NCI-H524 (cell line): ENCODE data around the gene CHD6.
A peak's percentile ranks its signal among the peaks of the same experiment; 100 is the strongest.

ENCODE experiments used
- DNase-seq, 2 experiments: peaks; one replicate each; lab custom pipeline; 2025; lab: John Stamatoyannopoulos, UW

The CHD6 gene

GRCh38 chr20:41623625-41624375 lies 5.6 kb upstream of the CHD6 start:
- no peak for DNase-seq

- DNase-seq = no peak
Observed at GRCh38 chr20:41622584-41622983, 4.4 kb upstream of the CHD6 start.

- no peak for DNase-seq
Observed at GRCh38 chr20:41621971-41622370, 3.8 kb upstream of the CHD6 start.

DNA sequence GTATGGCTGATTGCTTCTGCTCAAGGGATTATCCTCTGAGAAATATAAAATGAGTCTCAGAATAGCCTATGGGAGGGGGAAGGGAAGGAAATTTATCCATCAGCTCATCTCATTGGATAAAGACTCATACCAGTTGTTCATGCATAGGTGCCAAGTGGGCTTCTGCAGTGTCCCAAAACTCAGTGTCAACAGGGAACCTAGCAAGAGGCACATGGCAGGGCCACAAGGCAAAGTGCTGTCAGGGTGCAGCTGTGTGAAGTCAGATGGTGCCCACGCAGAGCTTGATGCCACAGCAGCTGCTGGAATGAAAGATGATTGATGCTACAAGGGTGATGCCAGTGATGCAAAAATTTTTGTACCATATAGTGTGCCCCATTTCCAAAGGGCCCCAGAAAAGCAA lies 3.2 kb upstream of the CHD6 start:
- DNase-seq = no peak

DNA sequence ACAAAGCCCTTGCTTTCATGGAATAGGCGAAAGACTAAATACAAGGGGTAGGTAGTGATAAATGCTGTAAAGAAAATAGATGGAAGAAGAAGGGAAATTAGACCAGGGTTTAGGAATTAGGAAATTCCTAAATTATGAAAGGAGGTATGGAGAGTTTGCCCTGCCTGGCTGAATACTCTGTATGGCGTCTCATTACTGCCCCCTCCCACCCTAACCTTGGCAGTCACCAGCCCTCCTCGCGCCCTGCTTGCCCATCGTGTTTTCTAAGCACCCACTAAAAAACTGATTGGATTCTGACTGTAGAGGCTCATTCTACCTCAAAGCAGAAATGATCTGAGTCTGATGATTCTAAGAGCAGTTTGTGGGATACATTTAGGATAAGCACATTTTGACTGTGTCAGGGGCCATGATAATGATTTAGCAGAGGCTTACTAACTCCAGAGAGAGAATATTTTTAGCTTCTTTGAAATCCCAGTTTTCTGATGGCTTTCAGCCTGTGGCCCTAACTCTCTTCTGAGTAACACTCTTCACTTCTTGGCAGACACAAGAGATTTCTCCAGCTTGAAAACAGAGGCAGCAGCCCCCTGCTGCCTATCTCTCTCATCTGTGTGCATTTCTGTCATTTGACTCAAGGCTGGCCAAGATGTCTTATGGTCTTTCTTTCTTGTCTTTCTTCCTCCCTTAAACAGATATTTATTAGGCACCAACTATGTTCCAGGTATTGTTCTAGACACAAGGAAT lies 1.4 kb upstream of the CHD6 start:
- DNase-seq = peak in 1 of 2 experiments; percentile 41

GRCh38 chr20:41618807-41619311 lies 682 bp upstream of the CHD6 start:
- peak in 1 of 2 experiments; percentile 60 for DNase-seq

GRCh38 chr20:41617059-41617901 lies 897 bp downstream of the CHD6 start:
- DNase-seq = peak in 1 of 2 experiments; percentile 58

DNA sequence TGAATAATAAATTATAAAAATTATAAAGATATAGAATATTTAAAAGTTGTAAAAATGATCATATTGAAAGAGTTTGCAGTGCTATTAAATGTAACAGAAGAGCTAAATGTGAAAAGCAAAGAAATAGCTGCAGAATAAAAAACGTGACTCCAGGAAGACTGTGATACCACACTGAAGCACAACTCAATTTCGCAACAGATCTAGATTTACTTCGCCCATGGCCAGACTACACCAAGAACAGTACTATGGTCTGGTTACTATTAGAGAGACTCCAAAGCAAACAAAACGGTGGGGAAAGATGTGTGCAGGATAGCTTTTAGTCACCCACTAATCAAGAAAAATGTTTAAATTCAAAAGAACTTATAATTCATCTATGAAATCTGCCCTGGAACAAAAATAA lies 1.9 kb downstream of the CHD6 start:
- no peak for DNase-seq

- DNase-seq = no peak
Observed at GRCh38 chr20:41615676-41616075, 2.5 kb downstream of the CHD6 start.

GRCh38 chr20:41615110-41615509 lies 3.1 kb downstream of the CHD6 start:
- DNase-seq = no peak

GRCh38 chr20:41613321-41613720 lies 4.9 kb downstream of the CHD6 start:
- no peak for DNase-seq

DNA sequence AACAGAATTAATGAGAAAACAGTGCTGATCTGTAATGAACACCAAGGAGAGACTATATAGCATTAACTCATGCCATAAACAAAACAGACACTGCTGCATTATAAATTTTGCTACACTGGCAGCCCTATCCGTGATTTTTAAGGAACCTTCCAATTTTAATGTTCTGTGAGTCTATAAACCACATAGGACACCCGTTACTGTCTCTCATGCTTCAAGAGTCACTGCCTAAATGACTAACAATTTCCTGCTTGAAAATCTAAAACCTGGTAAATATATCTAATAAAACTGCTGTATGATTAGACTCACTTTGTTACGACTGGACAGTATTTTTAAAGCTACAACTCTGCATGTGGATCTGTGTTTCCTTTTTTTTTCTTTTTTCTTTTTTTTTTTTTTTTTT lies 8.7 kb downstream of the CHD6 start:
- DNase-seq = no peak

DNA sequence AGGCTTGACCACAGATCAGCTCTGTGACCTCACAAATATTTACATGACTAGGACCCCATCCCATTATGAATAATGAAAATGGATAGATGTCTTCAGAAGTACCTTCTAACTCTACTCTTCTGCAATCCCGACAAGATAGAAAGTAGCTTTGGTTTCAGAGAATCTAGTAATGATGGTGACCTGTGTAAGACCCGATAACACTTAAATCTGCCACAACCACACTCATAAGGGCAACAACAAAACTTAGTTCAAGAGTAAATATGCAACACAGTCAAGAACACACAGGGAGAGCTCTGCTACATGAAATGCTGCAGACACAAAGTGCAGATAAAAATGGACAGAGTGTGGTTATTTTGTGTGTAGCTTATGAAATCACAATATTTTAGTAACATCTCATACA lies 9.6 kb downstream of the CHD6 start:
- no peak for DNase-seq

GRCh38 chr20:41607791-41608190 lies 10.4 kb downstream of the CHD6 start:
- no peak for DNase-seq

GRCh38 chr20:41604002-41604401 lies 14.2 kb downstream of the CHD6 start:
- no peak for DNase-seq

DNA sequence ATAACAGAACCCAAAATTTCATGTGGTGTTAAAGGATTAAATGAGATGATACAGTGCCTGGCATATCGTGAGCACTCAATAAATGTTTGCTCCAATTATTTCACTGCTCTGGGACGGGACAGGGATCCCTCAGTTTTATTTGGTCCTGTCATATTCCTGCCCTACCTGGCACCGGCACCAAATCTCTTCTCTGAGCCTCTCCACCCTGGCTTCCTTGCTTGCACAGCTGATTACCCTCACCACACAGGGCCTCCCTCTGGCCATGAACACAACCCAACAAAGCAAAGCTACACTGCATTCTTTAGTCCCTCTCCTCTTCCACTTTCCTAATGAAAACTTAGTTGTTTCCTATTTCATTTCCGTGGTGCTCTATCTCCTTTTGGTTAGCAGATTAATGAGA lies 16.4 kb downstream of the CHD6 start:
- DNase-seq = no peak

GRCh38 chr20:41600926-41601631 lies 17.1 kb downstream of the CHD6 start:
- no peak for DNase-seq

DNA sequence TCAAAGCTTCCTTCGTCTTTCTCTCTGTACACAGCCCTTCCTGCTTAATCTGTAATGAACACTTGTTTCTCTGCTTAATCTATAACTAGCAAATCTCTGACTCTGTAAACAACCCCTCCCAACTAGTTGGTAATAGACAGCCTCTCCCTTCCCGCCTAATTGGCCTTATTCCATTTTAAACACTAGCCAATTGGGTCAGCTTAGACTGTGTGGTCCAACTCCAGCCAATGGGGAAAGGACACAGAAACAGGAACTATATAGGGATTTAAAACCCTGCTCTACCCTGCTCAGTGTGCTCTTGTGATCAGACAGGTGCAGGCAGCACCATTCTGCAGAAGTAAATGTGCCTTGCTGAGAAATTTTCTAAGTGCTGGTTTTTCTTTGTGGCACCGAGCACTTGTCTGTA lies 18.5 kb downstream of the CHD6 start:
- no peak for DNase-seq

DNA sequence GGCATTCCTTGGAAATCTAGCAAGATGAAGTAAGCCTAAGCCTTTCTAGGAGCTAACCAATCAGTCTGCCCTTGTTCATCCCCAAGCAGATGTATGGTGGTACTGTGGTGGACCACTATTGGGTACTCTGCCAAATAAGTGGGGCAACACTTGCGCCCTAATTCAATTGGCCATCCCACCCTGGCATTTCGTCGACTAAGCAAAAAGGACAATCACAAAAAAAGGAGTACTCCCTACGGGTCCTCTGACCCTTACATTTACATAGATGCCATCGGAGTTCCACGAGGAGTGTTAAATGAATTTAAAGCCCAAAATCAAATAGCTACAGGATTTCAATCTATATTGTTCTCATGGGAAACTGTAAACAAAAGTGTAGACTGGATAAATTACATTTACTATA lies 19.5 kb downstream of the CHD6 start:
- no peak for DNase-seq

- no peak for DNase-seq
Observed at GRCh38 chr20:41594514-41595322, 23.5 kb downstream of the CHD6 start.
